ENCODE measurements around the gene SLC25A17.
"Not testable (repeated sequence)": the region's sequence is repeated elsewhere in the genome, so short reads cannot be mapped to it uniquely, and the experiment has no call there.

The SLC25A17 gene

GRCh38 chr22:40856513-40857308 lies 37.6 kb upstream of the SLC25A17 start, which contains the start of the genes ST13 and XPNPEP3:
Gene ST13, minus strand, starts transcription at chr22:40856639. Its CDS starts 99 bp downstream, at chr22:40856540.
Gene XPNPEP3, plus strand, starts transcription at chr22:40857148. Its CDS starts 34 bp downstream, at chr22:40857182.
- TF ChIP-seq CTCF (IDR thresholded peaks at IDR 0.05; ENCODE audit: control insufficient read depth, insufficient read depth, low read depth, low read length, missing control alignments) = peak; percentile 21
- peak; percentile 87 for DNase-seq (ENCODE audit: low read depth)
- peak within 1 kb of the TSS; percentile 93 for H3K4me3 ChIP-seq (ENCODE audit: control insufficient read depth, low read depth, low read length)

- no peak for DNase-seq (ENCODE audit: low read depth)
- peak overlapping the region; percentile 93 for H3K4me3 ChIP-seq (ENCODE audit: control insufficient read depth, low read depth, low read length)
- TF ChIP-seq CTCF (IDR thresholded peaks at IDR 0.05; ENCODE audit: control insufficient read depth, insufficient read depth, low read depth, low read length, missing control alignments) = no peak
Observed at GRCh38 chr22:40855979-40856512, 36.9 kb upstream of the SLC25A17 start.

- DNase-seq (ENCODE audit: low read depth) = no peak
- TF ChIP-seq CTCF (IDR thresholded peaks at IDR 0.05; ENCODE audit: control insufficient read depth, insufficient read depth, low read depth, low read length, missing control alignments) = no peak
- H3K4me3 ChIP-seq (ENCODE audit: control insufficient read depth, low read depth, low read length) = peak overlapping the region; percentile 93
Observed at GRCh38 chr22:40855071-40855978, 36.2 kb upstream of the SLC25A17 start.

GRCh38 chr22:40853961-40854360 lies 34.8 kb upstream of the SLC25A17 start:
- H3K4me3 ChIP-seq (ENCODE audit: control insufficient read depth, low read depth, low read length) = no peak overlapping the region
- no peak for DNase-seq (ENCODE audit: low read depth)
- no peak for TF ChIP-seq CTCF (IDR thresholded peaks at IDR 0.05; ENCODE audit: control insufficient read depth, insufficient read depth, low read depth, low read length, missing control alignments)

GRCh38 chr22:40853333-40853732 lies 34.2 kb upstream of the SLC25A17 start:
- TF ChIP-seq CTCF (IDR thresholded peaks at IDR 0.05; ENCODE audit: control insufficient read depth, insufficient read depth, low read depth, low read length, missing control alignments) = no peak
- H3K4me3 ChIP-seq (ENCODE audit: control insufficient read depth, low read depth, low read length) = no peak overlapping the region

GRCh38 chr22:40845816-40846215 lies 26.7 kb upstream of the SLC25A17 start:
- not testable (repeated sequence) for DNase-seq (ENCODE audit: low read depth); H3K4me3 ChIP-seq (ENCODE audit: control insufficient read depth, low read depth, low read length)

More at GRCh38 chr22:40853333-40853732, 34.2 kb upstream of the SLC25A17 start:
- DNase-seq (ENCODE audit: low read depth) = no peak
